Measurements from ENCODE around the gene ADGB. TPM values are rescaled to one million over a fixed set of nuclear protein-coding genes. Genes with fewer than 3 reads are reported as not detected.

ADGB gene
- total RNA-seq, 1 donor from 2014 or later = not detected

GRCh38 chr6:146768722-146769121 is 169.9 kb downstream of the ADGB start:
- Mint-ChIP-seq H3K36me3 (ENCODE audit: low read depth) (no peaks in the 10 kb centered on the region), H3K4me1 (peaks cover 10% of the 10 kb centered on the region), H3K4me3 (no peak overlapping the region), H3K9me3 (no peaks in the 10 kb centered on the region), H3K27me3 (peaks cover 19% of the 10 kb centered on the region), H3K27ac (no peak overlapping the region)
- TF ChIP-seq, protein P1, sequence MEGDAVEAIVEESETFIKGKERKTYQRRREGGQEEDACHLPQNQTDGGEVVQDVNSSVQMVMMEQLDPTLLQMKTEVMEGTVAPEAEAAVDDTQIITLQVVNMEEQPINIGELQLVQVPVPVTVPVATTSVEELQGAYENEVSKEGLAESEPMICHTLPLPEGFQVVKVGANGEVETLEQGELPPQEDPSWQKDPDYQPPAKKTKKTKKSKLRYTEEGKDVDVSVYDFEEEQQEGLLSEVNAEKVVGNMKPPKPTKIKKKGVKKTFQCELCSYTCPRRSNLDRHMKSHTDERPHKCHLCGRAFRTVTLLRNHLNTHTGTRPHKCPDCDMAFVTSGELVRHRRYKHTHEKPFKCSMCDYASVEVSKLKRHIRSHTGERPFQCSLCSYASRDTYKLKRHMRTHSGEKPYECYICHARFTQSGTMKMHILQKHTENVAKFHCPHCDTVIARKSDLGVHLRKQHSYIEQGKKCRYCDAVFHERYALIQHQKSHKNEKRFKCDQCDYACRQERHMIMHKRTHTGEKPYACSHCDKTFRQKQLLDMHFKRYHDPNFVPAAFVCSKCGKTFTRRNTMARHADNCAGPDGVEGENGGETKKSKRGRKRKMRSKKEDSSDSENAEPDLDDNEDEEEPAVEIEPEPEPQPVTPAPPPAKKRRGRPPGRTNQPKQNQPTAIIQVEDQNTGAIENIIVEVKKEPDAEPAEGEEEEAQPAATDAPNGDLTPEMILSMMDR (IDR thresholded peaks at IDR 0.05) = no peak
- DNase-seq = no peak
- intact Hi-C loops (cut with micrococcal nuclease) = no loop called here
- no peak for ATAC-seq (ENCODE audit: low read depth)
- POLR2A ChIA-PET = no interaction called here
- CTCF ChIA-PET = no interaction called here

DNA sequence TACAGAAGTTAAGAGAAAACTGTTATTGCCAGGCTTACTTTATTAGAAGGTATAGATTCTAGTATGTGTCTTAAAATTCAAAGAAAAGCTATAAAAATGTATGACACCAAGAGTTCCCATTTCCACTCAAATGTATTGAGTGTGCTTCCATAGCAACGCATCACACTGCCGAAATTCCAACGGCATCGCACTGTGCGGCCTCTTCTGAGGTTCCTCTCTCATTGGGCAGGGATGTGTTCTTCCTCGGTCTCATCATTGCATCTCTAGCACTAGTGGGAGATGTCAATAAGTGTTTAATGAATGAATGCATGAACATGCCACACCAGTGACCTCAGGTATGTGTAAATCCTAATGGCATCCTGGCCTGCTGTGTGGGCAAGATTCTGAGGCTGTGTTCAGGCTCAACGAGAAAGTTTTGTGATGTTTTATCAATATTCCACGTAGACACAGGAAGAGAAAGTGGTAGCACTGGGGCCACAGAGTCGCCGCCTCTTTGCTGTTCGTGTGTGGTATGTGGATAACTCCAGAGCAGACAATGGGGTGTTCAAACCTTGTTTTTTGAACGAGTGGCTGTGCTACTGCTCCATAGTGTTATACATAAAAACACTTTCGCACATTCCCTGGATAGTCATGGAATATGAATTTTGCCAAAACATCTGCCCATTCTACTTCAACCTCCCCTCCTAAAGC is 171.6 kb downstream of the ADGB start:
- CTCF ChIA-PET = no interaction called here
- TF ChIP-seq, protein P1 (IDR thresholded peaks at IDR 0.05) = no peak
- ATAC-seq (ENCODE audit: low read depth) (no peak), DNase-seq (no peak)
- no peaks in the 10 kb centered on the region for H3K36me3 Mint-ChIP-seq (ENCODE audit: low read depth)
- peaks cover 19% of the 10 kb centered on the region for H3K27me3 Mint-ChIP-seq
- H3K4me1 Mint-ChIP-seq = peaks cover 10% of the 10 kb centered on the region
- intact Hi-C loops (cut with micrococcal nuclease) = no loop called here
- no peak overlapping the region for H3K27ac Mint-ChIP-seq
- POLR2A ChIA-PET = no interaction called here
- no peak overlapping the region for H3K4me3 Mint-ChIP-seq
- no peaks in the 10 kb centered on the region for H3K9me3 Mint-ChIP-seq

GRCh38 chr6:146770965-146771735 is 172.4 kb downstream of the ADGB start:
- Mint-ChIP-seq H3K4me3 (no peak overlapping the region), H3K4me1 (peaks cover 10% of the 10 kb centered on the region), H3K9me3 (no peaks in the 10 kb centered on the region), H3K36me3 (ENCODE audit: low read depth) (no peaks in the 10 kb centered on the region), H3K27ac (no peak overlapping the region), H3K27me3 (peaks cover 19% of the 10 kb centered on the region)
- POLR2A ChIA-PET = no interaction called here
- TF ChIP-seq, protein P1 (IDR thresholded peaks at IDR 0.05) = no peak
- intact Hi-C loops (cut with micrococcal nuclease) = no loop called here
- DNase-seq (no peak), ATAC-seq (ENCODE audit: low read depth) (no peak)
- CTCF ChIA-PET = no interaction called here

GRCh38 chr6:146775220-146775619 is 176.4 kb downstream of the ADGB start:
- peaks cover 17% of the 10 kb centered on the region for H3K27me3 Mint-ChIP-seq
- POLR2A ChIA-PET = no interaction called here
- intact Hi-C loops (cut with micrococcal nuclease) = no loop called here
- TF ChIP-seq, protein P1 (IDR thresholded peaks at IDR 0.05) = no peak
- DNase-seq (no peak), ATAC-seq (ENCODE audit: low read depth) (no peak)
- no peaks in the 10 kb centered on the region for H3K36me3 Mint-ChIP-seq (ENCODE audit: low read depth)
- H3K27ac Mint-ChIP-seq = no peak overlapping the region
- peaks cover 10% of the 10 kb centered on the region for H3K4me1 Mint-ChIP-seq
- no peaks in the 10 kb centered on the region for H3K9me3 Mint-ChIP-seq
- no peak overlapping the region for H3K4me3 Mint-ChIP-seq
- CTCF ChIA-PET = interaction anchor here (1.4 kb wide), 1 partner anchor 12 kb away, joined by 3 read pairs; no protein-coding TSS in a partner anchor

- ATAC-seq (ENCODE audit: low read depth) = no peak
- Mint-ChIP-seq H3K4me3 (no peak overlapping the region), H3K27ac (no peak overlapping the region), H3K27me3 (peaks cover under 1% of the 10 kb centered on the region), H3K4me1 (no peaks in the 10 kb centered on the region), H3K36me3 (ENCODE audit: low read depth) (no peaks in the 10 kb centered on the region), H3K9me3 (no peaks in the 10 kb centered on the region)
- POLR2A ChIA-PET = no interaction called here
- intact Hi-C loops (cut with micrococcal nuclease) = no loop called here
- CTCF ChIA-PET = no interaction called here
- no peak for DNase-seq
- TF ChIP-seq, protein P1 (IDR thresholded peaks at IDR 0.05) = no peak
Measured at GRCh38 chr6:146781836-146782235, 183.1 kb downstream of the ADGB start.

Measured in activated B cell treated with CpG ODN at 0.5 μM for 24 hours (primary cell).